Liver (tissue), 9 donors: Measurements from ENCODE around the gene MAFF. TPM values are rescaled to one million over a fixed set of nuclear protein-coding genes. Genes with fewer than 3 reads are reported as not detected.

ENCODE experiments used
- DNase-seq: peaks from one replicate; pipeline ENCODE4 v3.0.0-alpha.2; 2017; ENCODE audit warnings: low spot score
- H3K27ac ChIP-seq, 2 donors: one replicate each; pipeline ENCODE4 v1.7.0; 2013; ENCODE audit warnings: inconsistent platforms in 2 of 2, low read length in 2 of 2, control low read depth in 1 of 2, low read depth in 1 of 2, mild to moderate bottlenecking in 1 of 2
- H3K27me3 ChIP-seq, 4 donors: one replicate each; pipeline versions ENCODE4 v1.6.1 to v1.7.0; 2013; ENCODE audit warnings: low read length in 3 of 4, inconsistent platforms in 1 of 4, mild to moderate bottlenecking in 1 of 4, moderate library complexity in 1 of 4; ENCODE audit not compliant: control insufficient read depth in 4 of 4, insufficient read depth in 4 of 4
- H3K36me3 ChIP-seq, 4 donors: one replicate each; pipeline versions ENCODE4 v1.6.1 to v1.7.0; 2013; ENCODE audit warnings: low read length in 3 of 4, mild to moderate bottlenecking in 3 of 4, low read depth in 1 of 4, moderate library complexity in 1 of 4; ENCODE audit not compliant: control insufficient read depth in 4 of 4, insufficient read depth in 3 of 4
- H3K4me1 ChIP-seq, 4 donors: one replicate each; pipeline versions ENCODE4 v1.6.1 to v1.7.0; 2013; ENCODE audit warnings: low read length in 3 of 4, mild to moderate bottlenecking in 3 of 4, moderate library complexity in 1 of 4; ENCODE audit not compliant: control insufficient read depth in 4 of 4, insufficient read depth in 4 of 4
- H3K4me3 ChIP-seq, 3 donors: one replicate each; pipeline versions ENCODE4 v1.6.1 to v1.7.0; 2013; ENCODE audit warnings: low read length in 3 of 3, control low read depth in 1 of 3, low read depth in 1 of 3, mild to moderate bottlenecking in 1 of 3
- H3K9ac ChIP-seq, 2 donors: one replicate each; pipeline ENCODE4 v1.7.0; 2013; ENCODE audit warnings: low read length in 2 of 2, mild to moderate bottlenecking in 2 of 2, moderate library complexity in 2 of 2, control low read depth in 1 of 2, low read depth in 1 of 2
- H3K9me3 ChIP-seq, 4 donors: one replicate each; pipeline versions ENCODE4 v1.6.1 to v1.7.0; 2013; ENCODE audit warnings: low read length in 3 of 4; ENCODE audit not compliant: control insufficient read depth in 4 of 4
- ATF3 ChIP-seq: IDR thresholded peaks from 2 replicates; pipeline ENCODE4 v1.6.1; 2016; ENCODE audit warnings: antibody characterized with exemption
- CTCF ChIP-seq: fragments of 150-350 bp; IDR thresholded peaks from 2 replicates; pipeline ENCODE4 v1.5.1; 2017; ENCODE audit warnings: improper control_type of control experiment, low read depth, low read length; ENCODE audit not compliant: missing input control
- EGR1 ChIP-seq, 2 donors: IDR thresholded peaks; 2 replicates each; pipeline ENCODE4 v1.6.1; 2016 to 2018; ENCODE audit warnings: antibody characterized with exemption in 2 of 2, low read depth in 2 of 2
- FOXA1 ChIP-seq: IDR thresholded peaks from 2 replicates; pipeline ENCODE4 v1.6.1; 2016; ENCODE audit warnings: antibody characterized with exemption
- FOXA2 ChIP-seq: IDR thresholded peaks from 2 replicates; pipeline ENCODE4 v1.6.1; 2016; ENCODE audit warnings: antibody characterized with exemption
- GABPA ChIP-seq, 2 donors: IDR thresholded peaks in 1 of 2; conservative IDR thresholded peaks in 1 of 2; 2 replicates each; pipeline ENCODE4 v1.6.1; 2016; ENCODE audit warnings: antibody characterized with exemption in 2 of 2, mild to moderate bottlenecking in 1 of 2, moderate library complexity in 1 of 2
- HNF4A ChIP-seq, 2 donors: conservative IDR thresholded peaks; 2 replicates each; pipeline ENCODE4 v1.6.1; 2016; ENCODE audit warnings: antibody characterized with exemption in 2 of 2, mild to moderate bottlenecking in 2 of 2
- HNF4G ChIP-seq: IDR thresholded peaks from 2 replicates; pipeline ENCODE4 v1.6.1; 2016; ENCODE audit warnings: antibody characterized with exemption
- JUND ChIP-seq, 2 donors: IDR thresholded peaks; 2 replicates each; pipeline ENCODE4 v1.6.1; 2016; ENCODE audit warnings: antibody characterized with exemption in 2 of 2
- MAX ChIP-seq: IDR thresholded peaks from 2 replicates; pipeline ENCODE4 v1.6.1; 2016; ENCODE audit warnings: antibody characterized with exemption
- NR2F2 ChIP-seq: IDR thresholded peaks from 2 replicates; pipeline ENCODE4 v1.6.1; 2016; ENCODE audit warnings: antibody characterized with exemption
- RAD21 ChIP-seq, 2 donors: IDR thresholded peaks; 2 replicates each; pipeline ENCODE4 v1.6.1; 2016; ENCODE audit warnings: antibody characterized with exemption in 2 of 2, mild to moderate bottlenecking in 2 of 2
- REST ChIP-seq: IDR thresholded peaks from 2 replicates; pipeline ENCODE4 v1.6.1; 2016; ENCODE audit warnings: antibody characterized with exemption, mild to moderate bottlenecking
- RXRA ChIP-seq, 2 donors: IDR thresholded peaks; 2 replicates each; pipeline ENCODE4 v1.6.1; 2017 to 2018; ENCODE audit warnings: antibody characterized with exemption in 2 of 2, mild to moderate bottlenecking in 1 of 2
- SP1 ChIP-seq: IDR thresholded peaks from 2 replicates; pipeline ENCODE4 v1.6.1; 2018; ENCODE audit warnings: antibody characterized with exemption, mild to moderate bottlenecking
- TAF1 ChIP-seq: conservative IDR thresholded peaks from 2 replicates; pipeline ENCODE4 v1.6.1; 2016; ENCODE audit warnings: antibody characterized with exemption, mild to moderate bottlenecking
- YY1 ChIP-seq: IDR thresholded peaks from 2 replicates; pipeline ENCODE4 v1.6.1; 2016; ENCODE audit warnings: antibody characterized with exemption, mild to moderate bottlenecking
- WGBS: extraction: QIAGEN DNeasy Blood & Tissue Kit; methylation state at CpG from one replicate; pipeline ENCODE4 v1.1.7; 2013; 5-methylcytosine and 5-hydroxymethylcytosine counted together
- polyA plus RNA-seq, 2 donors: library from polyadenylated mRNA; stranded (reverse) in 1 of 2; unstranded in 1 of 2; fragments of 200-250 nt in 1 of 2; fragments of >200 nt in 1 of 2; fragmentation: Nextera tagmentation in 1 of 2; extraction: Ambion mirVana in 1 of 2; gene quantifications; one replicate each; pipeline versions ENCODE4 v1.2.1 to v1.2.3, GENCODE V29; 2013 to 2015
- total RNA-seq, 2 donors: library from RNA; depleted of rRNA; stranded (reverse); fragments of >200 nt; gene quantifications; one replicate each; pipeline ENCODE4 v1.2.3, GENCODE V29; 2014
- TF ChIP-seq, protein P1 (sequence below): IDR thresholded peaks from 2 replicates; pipeline ENCODE4 v1.6.1; 2016; ENCODE audit warnings: antibody characterized with exemption
- donor health status: healthy.
- donor health status: healthy.
- donor health status: healthy.
- donor health status: healthy.
- donor health status: healthy.

Gene MAFF
- total and polyA plus RNA-seq, 4 donors = 1.4 to 3.3 (median 2.0) TPM

DNA sequence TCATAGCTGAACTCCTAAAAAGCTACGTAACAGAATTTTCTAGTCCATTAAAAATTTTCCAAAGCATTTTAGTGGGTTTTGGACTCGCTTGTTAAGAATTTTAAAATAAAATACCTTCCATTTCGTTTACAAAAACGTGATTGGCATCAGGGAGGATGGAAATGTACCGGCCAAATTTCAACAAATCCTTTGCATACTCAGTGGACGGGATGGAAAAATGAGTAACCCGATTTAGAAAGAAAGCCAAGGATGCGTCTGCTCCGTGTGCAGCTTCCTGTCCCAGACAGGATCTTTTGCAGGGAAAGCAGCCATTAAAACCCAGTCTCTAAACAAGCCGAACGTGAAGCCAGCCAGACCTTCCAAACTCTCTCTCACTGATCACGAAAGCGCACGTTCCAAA, 55.4 kb downstream of the MAFF start:
- no peaks in the 10 kb centered on the region for H3K27me3 ChIP-seq
- no peak for DNase-seq
- peaks cover 0 to 15% (median 3%) of the 10 kb centered on the region in 4 donors for H3K4me1 ChIP-seq
- H3K9me3 ChIP-seq = no peaks in the 10 kb centered on the region
- TF ChIP-seq YY1 = peak; percentile 82
- no peak for TF ChIP-seq MAX
- peak overlapping the region; percentile 8 to 72 for H3K27ac ChIP-seq
- no peak overlapping the region for H3K9ac ChIP-seq
- 69% methylated on average over 14 of the region's 14 CpGs for WGBS
- no peaks in the 10 kb centered on the region for H3K36me3 ChIP-seq
- H3K4me3 ChIP-seq = no peak overlapping the region

DNA sequence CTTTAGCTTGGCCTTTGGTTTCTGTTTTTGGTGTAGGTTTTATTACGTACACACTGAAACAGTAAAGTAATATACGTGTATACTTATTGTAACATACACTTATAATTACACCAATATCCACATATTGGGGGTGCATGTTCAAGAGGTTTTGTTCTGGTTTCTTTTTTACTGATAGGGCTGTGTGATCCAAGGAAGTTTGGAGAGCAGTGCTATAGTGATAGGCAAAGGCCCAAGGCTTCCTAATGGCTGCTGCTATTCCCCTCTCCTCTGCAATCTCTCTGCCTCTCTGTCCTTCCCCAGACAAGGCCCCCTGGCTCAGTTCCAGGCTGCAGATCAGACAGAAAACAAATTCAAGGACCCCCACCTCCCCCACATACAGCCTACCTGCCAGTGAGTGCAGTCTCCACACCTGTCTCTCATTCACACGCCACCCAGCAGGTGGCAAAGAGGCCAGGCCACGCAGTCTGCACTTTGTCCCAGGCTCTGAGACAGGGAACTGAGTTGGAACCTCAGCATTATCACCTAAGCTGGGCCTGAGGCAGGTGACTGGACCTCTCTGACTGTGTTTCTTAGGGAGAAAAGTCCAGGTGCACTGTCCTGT, 56.0 kb downstream of the MAFF start:
- no peaks in the 10 kb centered on the region for H3K9me3 ChIP-seq
- peak overlapping the region; percentile 17 to 72 for H3K27ac ChIP-seq
- TF ChIP-seq FOXA1 (no peak), RAD21 (IDR thresholded peaks at IDR 0.05) (peak; percentile 35 to 64), YY1 (peak; percentile 15), GABPA (IDR thresholded peaks at IDR 0.05 in 1 of 2, conservative IDR thresholded peaks at IDR 0.05 in 1 of 2) (no peak), FOXA2 (no peak), TAF1 (no peak), JUND (IDR thresholded peaks at IDR 0.05) (no peak), CTCF (peak; percentile 8), EGR1 (IDR thresholded peaks at IDR 0.05; ENCODE audit: low read depth in 2 of 2) (no peak), MAX (no peak), RXRA (IDR thresholded peaks at IDR 0.05) (no peak), NR2F2 (no peak), SP1 (no peak), HNF4G (no peak), ATF3 (no peak), REST (no peak), HNF4A (conservative IDR thresholded peaks at IDR 0.05) (peak; percentile 72 to 78)
- TF ChIP-seq, protein P1, sequence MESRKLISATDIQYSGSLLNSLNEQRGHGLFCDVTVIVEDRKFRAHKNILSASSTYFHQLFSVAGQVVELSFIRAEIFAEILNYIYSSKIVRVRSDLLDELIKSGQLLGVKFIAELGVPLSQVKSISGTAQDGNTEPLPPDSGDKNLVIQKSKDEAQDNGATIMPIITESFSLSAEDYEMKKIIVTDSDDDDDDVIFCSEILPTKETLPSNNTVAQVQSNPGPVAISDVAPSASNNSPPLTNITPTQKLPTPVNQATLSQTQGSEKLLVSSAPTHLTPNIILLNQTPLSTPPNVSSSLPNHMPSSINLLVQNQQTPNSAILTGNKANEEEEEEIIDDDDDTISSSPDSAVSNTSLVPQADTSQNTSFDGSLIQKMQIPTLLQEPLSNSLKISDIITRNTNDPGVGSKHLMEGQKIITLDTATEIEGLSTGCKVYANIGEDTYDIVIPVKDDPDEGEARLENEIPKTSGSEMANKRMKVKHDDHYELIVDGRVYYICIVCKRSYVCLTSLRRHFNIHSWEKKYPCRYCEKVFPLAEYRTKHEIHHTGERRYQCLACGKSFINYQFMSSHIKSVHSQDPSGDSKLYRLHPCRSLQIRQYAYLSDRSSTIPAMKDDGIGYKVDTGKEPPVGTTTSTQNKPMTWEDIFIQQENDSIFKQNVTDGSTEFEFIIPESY = no peak
- peaks cover 0 to 19% (median 4%) of the 10 kb centered on the region in 4 donors for H3K4me1 ChIP-seq
- no peak for DNase-seq
- H3K27me3 ChIP-seq = no peaks in the 10 kb centered on the region
- H3K36me3 ChIP-seq = no peaks in the 10 kb centered on the region
- H3K4me3 ChIP-seq = no peak overlapping the region
- 72% methylated on average over 4 of the region's 4 CpGs for whole genome bisulfite sequencing
- no peak overlapping the region for H3K9ac ChIP-seq
